ENCODE data around the gene BMERB1. TPM values are rescaled to one million over a fixed set of nuclear protein-coding genes. Genes with fewer than 3 reads are reported as not detected.

Gene BMERB1
- total and polyA plus RNA-seq, 2 experiments from 2014 or later, result 17.3 to 28.1 TPM

- no peaks in the 10 kb centered on the region for H3K79me2 ChIP-seq (replicated peaks; ENCODE audit: insufficient read depth)
- 0 out of 2 replicates have a peak overlapping the region, but pooled peaks have one; percentile 25 for H3K27ac Mint-ChIP-seq
These were observed 76.6 kb downstream of the BMERB1 start for GRCh38 chr16:15510992-15511391.

GRCh38 chr16:15511759-15512487, 77.5 kb downstream of the BMERB1 start:
- Histone ChIP-seq H3K27ac (ENCODE audit: low read depth) (no peak overlapping the region), H3K4me3 (no peak overlapping the region), H2AFZ (no peak overlapping the region), H3K79me2 (replicated peaks; ENCODE audit: insufficient read depth) (no peaks in the 10 kb centered on the region), H3K36me3 (ENCODE audit: insufficient read depth) (no peaks in the 10 kb centered on the region), H4K20me1 (replicated peaks; ENCODE audit: insufficient read depth) (no peaks in the 10 kb centered on the region), H3K27me3 (ENCODE audit: insufficient read depth) (no peaks in the 10 kb centered on the region), H3K9me2 (ENCODE audit: insufficient read depth) (no peaks in the 10 kb centered on the region), H3F3A (replicated peaks; ENCODE audit: low read depth) (no peaks in the 10 kb centered on the region), H3K4me2 (no peak overlapping the region), H3K4me1 (ENCODE audit: insufficient read depth) (peaks cover 17% of the 10 kb centered on the region)
- DNase-seq (ENCODE audit: low spot score), result no peak
- Mint-ChIP-seq H3K27me3 (ENCODE audit: insufficient read depth, low read depth, poor library complexity) (peaks cover 13% of the 10 kb centered on the region), H3K4me1 (peaks cover 24% of the 10 kb centered on the region), H3K36me3 (ENCODE audit: low read depth) (no peaks in the 10 kb centered on the region; the same call in 2 of the 3 replicates), H3K9me3 (no peaks in the 10 kb centered on the region), H3K4me3 (no peak overlapping the region), H3K27ac (no peak overlapping the region)
- TF ChIP-seq CTCF (conservative IDR thresholded peaks at IDR 0.05; ENCODE audit: low read depth in 2 of 2) (0 out of 4 replicates have a peak, but pooled peaks of 1 of the 2 experiments have one; percentile 16), REST (IDR thresholded peaks at IDR 0.05; ENCODE audit: unreplicated experiment) (no peak)
- ATAC-seq, result no peak

More at GRCh38 chr16:15510992-15511391, 76.6 kb downstream of the BMERB1 start:
- Histone ChIP-seq H3K4me3 (no peak overlapping the region), H3K4me2 (no peak overlapping the region), H3K27me3 (ENCODE audit: insufficient read depth) (no peaks in the 10 kb centered on the region), H3K27ac (ENCODE audit: low read depth) (no peak overlapping the region), H2AFZ (no peak overlapping the region), H3K9me2 (ENCODE audit: insufficient read depth) (no peaks in the 10 kb centered on the region), H3K36me3 (ENCODE audit: insufficient read depth) (no peaks in the 10 kb centered on the region), H3K4me1 (ENCODE audit: insufficient read depth) (peaks cover 17% of the 10 kb centered on the region), H3F3A (replicated peaks; ENCODE audit: low read depth) (no peaks in the 10 kb centered on the region), H4K20me1 (replicated peaks; ENCODE audit: insufficient read depth) (no peaks in the 10 kb centered on the region)
- Mint-ChIP-seq H3K4me3 (no peak overlapping the region), H3K9me3 (no peaks in the 10 kb centered on the region), H3K36me3 (ENCODE audit: low read depth) (no peaks in the 10 kb centered on the region; the same call in 2 of the 3 replicates), H3K4me1 (peaks cover 24% of the 10 kb centered on the region), H3K27me3 (ENCODE audit: insufficient read depth, low read depth, poor library complexity) (peaks cover 13% of the 10 kb centered on the region)
- ATAC-seq (no peak), DNase-seq (ENCODE audit: low spot score) (no peak)
- TF ChIP-seq EZH2 (IDR thresholded peaks at IDR 0.05; ENCODE audit: low read depth, unreplicated experiment) (no peak), REST (IDR thresholded peaks at IDR 0.05; ENCODE audit: unreplicated experiment) (no peak)
